Stimulated activated CD4-positive, alpha-beta T cell treated with anti-CD3 and anti-CD28 coated beads, Interleukin-12 subunit alpha, Interleukin-12 subunit beta, amount 100 ng/mL, for 4 hours (primary cell): ENCODE measurements around the gene SEC14L6.
"Not testable (repeated sequence)": the region's sequence is repeated elsewhere in the genome, so short reads cannot be mapped to it uniquely, and the experiment has no call there.

Experiments used
- DNase-seq: peaks from one replicate; pipeline ENCODE4 v3.0.0-alpha.2; 2020

SEC14L6 gene

GRCh38 chr22:30565341-30565740, 18.8 kb upstream of the SEC14L6 start:
- DNase-seq = no peak

GRCh38 chr22:30564761-30565119, 18.2 kb upstream of the SEC14L6 start:
- DNase-seq = no peak

- DNase-seq = no peak
Observed at GRCh38 chr22:30564045-30564760, 17.7 kb upstream of the SEC14L6 start.

GRCh38 chr22:30562366-30562765, 15.8 kb upstream of the SEC14L6 start:
- DNase-seq = no peak

- DNase-seq = no peak
Observed at GRCh38 chr22:30561402-30562189, 15.1 kb upstream of the SEC14L6 start.

GRCh38 chr22:30560643-30561202, 14.2 kb upstream of the SEC14L6 start:
- not testable (repeated sequence) for DNase-seq

GRCh38 chr22:30559889-30560288, 13.3 kb upstream of the SEC14L6 start:
- no peak for DNase-seq

GRCh38 chr22:30557243-30557642, 10.7 kb upstream of the SEC14L6 start:
- DNase-seq = no peak

DNA sequence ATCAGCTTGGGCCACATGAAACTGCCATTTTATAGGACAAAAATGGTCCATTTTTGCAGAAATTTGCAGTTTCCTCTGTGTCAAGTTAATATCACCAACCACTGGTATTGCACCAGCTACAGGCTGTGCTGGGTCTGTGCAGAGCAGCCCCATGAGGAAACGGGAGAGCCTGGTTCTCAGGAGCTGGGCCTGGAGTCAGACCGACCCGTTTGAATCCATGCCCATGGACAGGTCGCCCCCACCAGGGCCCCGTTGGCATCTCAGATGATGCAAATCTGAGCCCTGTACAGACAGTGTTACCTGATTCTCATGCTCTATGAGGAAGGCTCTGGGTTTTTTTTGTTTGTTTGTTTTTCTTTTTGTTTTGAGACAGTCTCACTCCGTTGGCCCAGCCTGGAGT, 9.8 kb upstream of the SEC14L6 start:
- DNase-seq = no peak

GRCh38 chr22:30555282-30556210, 9.0 kb upstream of the SEC14L6 start:
- no peak for DNase-seq

DNA sequence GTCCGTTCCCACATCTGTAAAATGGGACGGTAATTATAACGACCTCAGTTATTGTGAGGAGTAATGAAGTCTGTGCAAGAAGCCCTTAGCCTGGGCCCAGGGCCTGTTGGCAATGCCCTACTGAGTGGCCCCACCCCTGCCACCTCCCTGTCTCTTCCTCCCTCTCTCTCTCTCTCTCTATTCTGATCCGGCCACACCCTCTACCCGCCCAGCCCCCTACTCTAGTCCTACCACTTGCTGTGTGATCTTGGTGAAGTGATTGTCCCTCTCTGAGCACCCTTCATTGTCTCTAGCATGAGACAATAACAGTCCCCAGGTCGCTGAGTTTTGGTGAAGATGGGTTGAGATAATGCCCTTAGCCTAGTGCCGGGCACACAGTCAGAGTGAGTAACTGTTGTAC, 7.4 kb upstream of the SEC14L6 start:
- no peak for DNase-seq

DNA sequence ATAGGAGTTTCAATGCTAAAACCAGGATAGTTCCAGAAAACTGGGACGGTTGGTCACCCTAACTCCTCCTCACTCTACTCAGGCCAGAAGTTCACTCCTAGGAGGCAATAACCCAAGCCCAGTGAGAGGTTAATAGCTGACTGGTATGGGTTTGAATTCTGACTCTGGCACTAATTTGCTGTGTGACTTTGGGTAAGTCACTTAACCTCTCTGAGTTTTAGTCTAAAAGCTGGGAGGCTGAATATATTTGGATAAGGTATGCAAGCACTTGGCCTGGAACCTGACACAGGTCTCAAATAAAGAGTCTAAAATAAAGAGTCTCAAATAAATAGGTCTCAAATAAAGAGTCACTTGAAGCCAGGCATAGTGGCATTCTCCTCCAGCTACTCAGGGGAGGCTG, 6.2 kb upstream of the SEC14L6 start:
- no peak for DNase-seq

DNA sequence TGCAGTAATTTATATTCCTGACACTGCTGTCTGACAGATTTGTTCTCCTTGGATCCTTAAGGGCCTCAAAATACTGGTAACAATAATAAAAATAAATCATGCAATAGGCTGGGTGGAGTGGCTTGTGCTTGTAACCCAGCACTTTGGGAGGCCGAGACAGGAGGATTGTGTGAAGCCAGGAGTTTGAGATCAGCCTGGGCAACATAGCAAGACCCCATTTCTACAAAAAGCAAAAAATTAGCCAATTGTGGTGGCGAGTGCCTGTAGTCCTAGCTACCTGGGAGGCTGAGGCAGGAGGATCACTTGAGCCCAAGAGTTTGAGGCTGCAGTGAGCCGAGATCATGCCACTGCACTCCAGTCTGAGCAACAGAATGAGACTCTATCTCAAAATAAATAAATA, 5.3 kb upstream of the SEC14L6 start:
- not testable (repeated sequence) for DNase-seq

- DNase-seq = no peak
Observed at GRCh38 chr22:30547188-30547587, 647 bp upstream of the SEC14L6 start.

- no peak for DNase-seq
Observed at GRCh38 chr22:30542811-30543188, 3.7 kb downstream of the SEC14L6 start.

- DNase-seq = no peak
Observed at GRCh38 chr22:30541961-30542810, 4.4 kb downstream of the SEC14L6 start.

- not testable (repeated sequence) for DNase-seq
Observed at GRCh38 chr22:30541511-30541910, 5.0 kb downstream of the SEC14L6 start.

- DNase-seq = no peak
Observed at GRCh38 chr22:30539368-30539767, 7.2 kb downstream of the SEC14L6 start.

DNA sequence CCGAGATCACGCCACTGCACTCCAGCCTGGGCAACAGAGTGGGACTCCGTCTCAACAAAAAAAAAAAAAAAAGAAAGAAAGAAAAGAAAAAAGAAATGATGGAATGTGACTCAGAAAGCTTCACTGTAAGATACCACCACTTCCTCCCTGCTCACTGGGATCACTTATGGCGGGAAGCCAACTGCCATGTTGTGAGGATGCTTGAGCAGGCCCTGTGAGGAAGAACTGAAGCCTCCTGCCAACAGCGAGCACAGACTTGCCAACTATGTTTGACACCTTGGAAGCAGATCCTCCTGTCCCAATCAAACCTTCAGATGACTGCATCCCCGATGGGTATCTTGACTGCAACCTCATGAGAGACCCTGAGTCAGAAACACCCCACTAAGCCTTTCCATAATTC, 8.3 kb downstream of the SEC14L6 start:
- no peak for DNase-seq

- no peak for DNase-seq
Observed at GRCh38 chr22:30537083-30537731, 9.3 kb downstream of the SEC14L6 start.

- DNase-seq = no peak
Observed at GRCh38 chr22:30535182-30535581, 11.4 kb downstream of the SEC14L6 start.
